Loucy (cell line): ENCODE results near the gene OBP2B.

Experiments
- H2AFZ ChIP-seq: fragments of 200-600 bp; sonication (generic); 2 replicates; pipeline ENCODE4 v1.6.0; 2016; ENCODE audit warnings: antibody characterized with exemption, mild to moderate bottlenecking, low read length, moderate library complexity
- H3F3A ChIP-seq: fragments of 200-600 bp; 2 replicates; pipeline ENCODE4 v1.6.0; 2016; ENCODE audit warnings: antibody characterized with exemption, low read depth, mild to moderate bottlenecking
- H3K27me3 ChIP-seq: fragments of 200-600 bp; sonication (generic); 2 replicates; pipeline ENCODE4 v1.6.1; 2014; ENCODE audit warnings: low read length, mild to moderate bottlenecking; ENCODE audit not compliant: insufficient read depth, poor library complexity, severe bottlenecking
- H3K36me3 ChIP-seq: fragments of 200-600 bp; sonication (generic); 2 replicates; pipeline ENCODE4 v1.6.1; 2016; ENCODE audit warnings: low read length; ENCODE audit not compliant: insufficient read depth
- H3K4me1 ChIP-seq: fragments of 200-600 bp; sonication (generic); 2 replicates; pipeline ENCODE4 v1.5.1; 2014; ENCODE audit warnings: low read length, mild to moderate bottlenecking; ENCODE audit not compliant: insufficient read depth, poor library complexity, severe bottlenecking
- H3K4me2 ChIP-seq: fragments of 200-600 bp; sonication (generic); 2 replicates; pipeline ENCODE4 v1.6.0; 2014; ENCODE audit warnings: antibody characterized with exemption, low read length, low read depth, mild to moderate bottlenecking; ENCODE audit not compliant: poor library complexity, severe bottlenecking
- H3K4me3 ChIP-seq: fragments of 200-600 bp; sonication (generic); 2 replicates; pipeline ENCODE4 v1.5.1; 2014; ENCODE audit warnings: low read length, mild to moderate bottlenecking, mixed read lengths; ENCODE audit not compliant: poor library complexity, severe bottlenecking
- H3K79me2 ChIP-seq: fragments of 200-600 bp; sonication (generic); 2 replicates; pipeline ENCODE4 v1.6.1; 2014; ENCODE audit warnings: low read length; ENCODE audit not compliant: insufficient read depth
- H3K9ac ChIP-seq: fragments of 200-600 bp; sonication (generic); 2 replicates; pipeline ENCODE4 v1.6.0; 2014; ENCODE audit warnings: mild to moderate bottlenecking, low read depth, low read length, moderate library complexity; ENCODE audit not compliant: poor library complexity, severe bottlenecking
- H3K9me2 ChIP-seq: fragments of 200-600 bp; sonication (generic); replicated peaks from 2 replicates; pipeline ENCODE4 v1.6.1; 2016; ENCODE audit warnings: low read depth, low read length, mixed read lengths
- H3K9me3 ChIP-seq: fragments of 200-600 bp; sonication (generic); 2 replicates; pipeline ENCODE4 v1.6.1; 2014; ENCODE audit warnings: mild to moderate bottlenecking, antibody characterized with exemption, low read length, low read depth; ENCODE audit not compliant: insufficient read depth
- H4K20me1 ChIP-seq: fragments of 200-600 bp; sonication (generic); 2 replicates; pipeline ENCODE4 v1.6.0; 2014; ENCODE audit warnings: antibody characterized with exemption, low read length, mild to moderate bottlenecking; ENCODE audit not compliant: insufficient read depth, poor library complexity, severe bottlenecking
- EZH2phosphoT487 ChIP-seq: fragments of 200-600 bp; IDR thresholded peaks from 2 replicates; pipeline ENCODE4 v1.6.1; 2018; ENCODE audit warnings: antibody characterized with exemption, mild to moderate bottlenecking, moderate library complexity, borderline replicate concordance
- TF ChIP-seq, protein P1 (sequence below): fragments of 200-600 bp; sonication (generic); conservative IDR thresholded peaks from 2 replicates; pipeline ENCODE4 v1.5.1; 2014; ENCODE audit warnings: mild to moderate bottlenecking, antibody characterized with exemption, low read length

OBP2B gene

DNA sequence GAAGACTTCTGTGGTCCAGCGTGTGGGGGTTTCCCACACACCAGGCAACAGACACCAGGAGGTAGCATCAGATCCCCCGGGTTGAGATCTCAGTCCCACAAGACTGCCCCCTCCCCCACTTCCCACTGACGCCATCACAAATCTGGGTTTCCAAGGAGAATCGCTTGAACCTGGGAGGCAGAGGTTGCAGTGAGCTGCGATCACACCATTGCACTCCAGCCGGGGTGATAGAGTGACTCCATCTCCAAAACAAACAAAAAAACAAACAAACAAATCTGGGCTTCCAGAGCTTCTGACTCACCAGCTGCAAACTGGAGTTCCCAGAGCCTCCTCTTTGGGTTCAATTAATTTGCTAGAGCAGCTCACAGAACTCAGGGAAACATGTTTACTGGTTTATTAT is 40.6 kb downstream of the OBP2B start:
- no peaks in the 10 kb centered on the region for H4K20me1 ChIP-seq
- no peak overlapping the region for H3K4me2 ChIP-seq
- H3K4me3 ChIP-seq, result no peak overlapping the region
- no peaks in the 10 kb centered on the region for H3K27me3 ChIP-seq
- no peaks in the 10 kb centered on the region for H3F3A ChIP-seq
- no peaks in the 10 kb centered on the region for H3K9me2 ChIP-seq
- no peak overlapping the region for H2AFZ ChIP-seq
- peaks cover 6% of the 10 kb centered on the region for H3K4me1 ChIP-seq
- no peaks in the 10 kb centered on the region for H3K36me3 ChIP-seq
- H3K9ac ChIP-seq, result no peak overlapping the region
- H3K9me3 ChIP-seq, result no peaks in the 10 kb centered on the region
- no peaks in the 10 kb centered on the region for H3K79me2 ChIP-seq
- TF ChIP-seq EZH2phosphoT487, result no peak

DNA sequence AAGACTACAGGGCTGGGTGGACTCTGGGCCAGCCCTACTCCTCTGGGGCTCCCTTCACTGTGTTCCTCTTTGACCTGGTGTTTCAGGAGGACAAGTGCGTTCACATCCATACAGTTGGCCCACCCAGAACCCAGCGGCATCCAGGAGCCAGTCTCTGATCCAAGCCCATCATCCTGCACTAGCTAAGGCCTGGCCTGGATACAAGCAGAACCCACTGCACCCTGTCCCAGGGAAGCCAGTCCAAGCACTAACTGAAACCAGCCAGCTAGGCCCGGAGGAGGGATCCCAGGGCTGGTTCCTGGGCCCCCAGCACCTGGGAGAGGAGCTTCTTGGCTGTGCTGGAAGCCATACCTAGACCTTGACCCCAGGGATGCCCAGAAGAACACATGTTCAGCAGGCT is 41.3 kb downstream of the OBP2B start:
- TF ChIP-seq, protein P1, sequence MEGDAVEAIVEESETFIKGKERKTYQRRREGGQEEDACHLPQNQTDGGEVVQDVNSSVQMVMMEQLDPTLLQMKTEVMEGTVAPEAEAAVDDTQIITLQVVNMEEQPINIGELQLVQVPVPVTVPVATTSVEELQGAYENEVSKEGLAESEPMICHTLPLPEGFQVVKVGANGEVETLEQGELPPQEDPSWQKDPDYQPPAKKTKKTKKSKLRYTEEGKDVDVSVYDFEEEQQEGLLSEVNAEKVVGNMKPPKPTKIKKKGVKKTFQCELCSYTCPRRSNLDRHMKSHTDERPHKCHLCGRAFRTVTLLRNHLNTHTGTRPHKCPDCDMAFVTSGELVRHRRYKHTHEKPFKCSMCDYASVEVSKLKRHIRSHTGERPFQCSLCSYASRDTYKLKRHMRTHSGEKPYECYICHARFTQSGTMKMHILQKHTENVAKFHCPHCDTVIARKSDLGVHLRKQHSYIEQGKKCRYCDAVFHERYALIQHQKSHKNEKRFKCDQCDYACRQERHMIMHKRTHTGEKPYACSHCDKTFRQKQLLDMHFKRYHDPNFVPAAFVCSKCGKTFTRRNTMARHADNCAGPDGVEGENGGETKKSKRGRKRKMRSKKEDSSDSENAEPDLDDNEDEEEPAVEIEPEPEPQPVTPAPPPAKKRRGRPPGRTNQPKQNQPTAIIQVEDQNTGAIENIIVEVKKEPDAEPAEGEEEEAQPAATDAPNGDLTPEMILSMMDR, result no peak
- TF ChIP-seq EZH2phosphoT487, result no peak
- Histone ChIP-seq H3K36me3 (no peaks in the 10 kb centered on the region), H3K4me2 (no peak overlapping the region)

DNA sequence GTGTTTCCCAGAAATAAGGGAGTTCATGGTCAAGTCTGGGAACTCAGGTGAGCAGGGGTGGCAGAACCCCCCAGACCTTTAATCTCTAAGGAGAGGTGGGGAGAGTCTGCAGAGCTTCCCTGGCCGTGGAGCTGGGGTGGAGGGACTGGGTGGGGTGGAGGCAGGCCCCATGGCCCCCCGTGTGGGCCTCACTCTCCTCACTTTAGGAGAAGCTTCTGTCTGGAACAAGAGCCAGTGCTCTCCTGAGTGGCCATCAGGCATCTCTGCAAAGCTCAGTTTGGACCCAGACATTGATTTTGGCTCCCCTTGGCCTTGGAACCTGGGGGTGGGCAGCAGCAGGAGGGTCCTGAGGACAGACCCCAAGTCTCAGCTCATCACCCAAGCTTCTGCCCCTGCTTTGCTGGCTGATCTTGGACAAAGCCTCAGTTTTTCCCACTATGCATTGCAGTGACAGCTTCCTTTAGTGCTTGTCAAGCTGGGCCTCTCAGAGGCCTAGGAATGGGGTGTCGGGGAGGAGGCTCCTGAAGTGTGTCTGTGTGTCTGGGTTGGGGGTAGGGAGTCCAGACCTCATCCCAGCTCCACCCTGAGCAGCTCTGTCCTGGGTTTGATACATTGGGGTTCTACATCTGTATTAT is 41.8 kb downstream of the OBP2B start:
- Histone ChIP-seq H2AFZ (no peak overlapping the region), H3K4me1 (peaks cover 16% of the 10 kb centered on the region), H3F3A (no peaks in the 10 kb centered on the region), H3K27me3 (no peaks in the 10 kb centered on the region), H3K4me2 (no peak overlapping the region), H3K9me3 (no peaks in the 10 kb centered on the region), H4K20me1 (no peaks in the 10 kb centered on the region), H3K36me3 (no peaks in the 10 kb centered on the region), H3K9me2 (no peaks in the 10 kb centered on the region), H3K79me2 (0 out of 2 replicates have a peak, but pooled peaks cover 5% of the 10 kb centered on the region), H3K9ac (no peak overlapping the region), H3K4me3 (no peak overlapping the region)
- TF ChIP-seq EZH2phosphoT487, result no peak
- TF ChIP-seq, protein P1, result no peak

More for the DNA sequence above, 41.3 kb downstream of the OBP2B start:
- Histone ChIP-seq H3K4me1 (peaks cover 12% of the 10 kb centered on the region), H3K9ac (no peak overlapping the region), H3K9me2 (no peaks in the 10 kb centered on the region), H3F3A (no peaks in the 10 kb centered on the region), H3K9me3 (no peaks in the 10 kb centered on the region), H3K27me3 (no peaks in the 10 kb centered on the region), H3K79me2 (0 out of 2 replicates have a peak, but pooled peaks cover 4% of the 10 kb centered on the region), H3K4me3 (no peak overlapping the region), H2AFZ (no peak overlapping the region), H4K20me1 (no peaks in the 10 kb centered on the region)

DNA sequence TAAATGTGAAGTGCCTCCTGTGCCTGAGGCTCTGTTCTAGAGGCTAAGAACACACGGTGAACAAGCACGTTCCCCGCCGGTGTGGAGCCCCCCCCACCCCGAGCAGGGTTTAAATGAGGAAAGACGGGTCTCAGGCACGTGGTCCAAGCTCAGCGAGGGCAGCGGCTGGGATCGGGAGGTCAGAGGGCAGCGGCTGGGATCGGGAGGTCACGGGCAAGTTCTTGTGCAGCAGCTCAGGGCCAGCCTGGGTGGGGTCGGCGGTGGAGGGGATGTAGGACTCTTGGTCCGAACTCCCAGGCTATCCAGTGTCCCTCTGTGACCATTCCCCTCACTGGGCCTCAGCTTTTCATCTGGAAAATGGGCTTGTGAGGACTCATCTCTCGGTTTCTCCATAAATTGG is 42.7 kb downstream of the OBP2B start:
- Histone ChIP-seq H3F3A (peaks cover 5% of the 10 kb centered on the region; the same call in 1 of the 2 replicates), H3K9me2 (no peaks in the 10 kb centered on the region), H3K79me2 (0 out of 2 replicates have a peak, but pooled peaks cover 5% of the 10 kb centered on the region), H3K27me3 (no peaks in the 10 kb centered on the region), H3K9me3 (no peaks in the 10 kb centered on the region), H2AFZ (no peak overlapping the region), H3K4me3 (no peak overlapping the region), H4K20me1 (no peaks in the 10 kb centered on the region), H3K4me1 (peaks cover 20% of the 10 kb centered on the region), H3K36me3 (no peaks in the 10 kb centered on the region), H3K9ac (no peak overlapping the region), H3K4me2 (no peak overlapping the region)
- TF ChIP-seq EZH2phosphoT487, result no peak
- TF ChIP-seq, protein P1, result no peak
